HG02870 (cell line): ENCODE results near the gene KLHDC2.
"Not testable (repeated sequence)": the region's sequence is repeated elsewhere in the genome, so short reads cannot be mapped to it uniquely, and the experiment has no call there.

Experiments used
- ATAC-seq: cut with Tn5 transposase; IDR thresholded peaks from one replicate; pipeline ENCODE4 v1.9.1; 2021; ENCODE audit warnings: mild to moderate bottlenecking, moderate library complexity; ENCODE audit not compliant: unreplicated experiment

The KLHDC2 gene, protein sequence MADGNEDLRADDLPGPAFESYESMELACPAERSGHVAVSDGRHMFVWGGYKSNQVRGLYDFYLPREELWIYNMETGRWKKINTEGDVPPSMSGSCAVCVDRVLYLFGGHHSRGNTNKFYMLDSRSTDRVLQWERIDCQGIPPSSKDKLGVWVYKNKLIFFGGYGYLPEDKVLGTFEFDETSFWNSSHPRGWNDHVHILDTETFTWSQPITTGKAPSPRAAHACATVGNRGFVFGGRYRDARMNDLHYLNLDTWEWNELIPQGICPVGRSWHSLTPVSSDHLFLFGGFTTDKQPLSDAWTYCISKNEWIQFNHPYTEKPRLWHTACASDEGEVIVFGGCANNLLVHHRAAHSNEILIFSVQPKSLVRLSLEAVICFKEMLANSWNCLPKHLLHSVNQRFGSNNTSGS

DNA sequence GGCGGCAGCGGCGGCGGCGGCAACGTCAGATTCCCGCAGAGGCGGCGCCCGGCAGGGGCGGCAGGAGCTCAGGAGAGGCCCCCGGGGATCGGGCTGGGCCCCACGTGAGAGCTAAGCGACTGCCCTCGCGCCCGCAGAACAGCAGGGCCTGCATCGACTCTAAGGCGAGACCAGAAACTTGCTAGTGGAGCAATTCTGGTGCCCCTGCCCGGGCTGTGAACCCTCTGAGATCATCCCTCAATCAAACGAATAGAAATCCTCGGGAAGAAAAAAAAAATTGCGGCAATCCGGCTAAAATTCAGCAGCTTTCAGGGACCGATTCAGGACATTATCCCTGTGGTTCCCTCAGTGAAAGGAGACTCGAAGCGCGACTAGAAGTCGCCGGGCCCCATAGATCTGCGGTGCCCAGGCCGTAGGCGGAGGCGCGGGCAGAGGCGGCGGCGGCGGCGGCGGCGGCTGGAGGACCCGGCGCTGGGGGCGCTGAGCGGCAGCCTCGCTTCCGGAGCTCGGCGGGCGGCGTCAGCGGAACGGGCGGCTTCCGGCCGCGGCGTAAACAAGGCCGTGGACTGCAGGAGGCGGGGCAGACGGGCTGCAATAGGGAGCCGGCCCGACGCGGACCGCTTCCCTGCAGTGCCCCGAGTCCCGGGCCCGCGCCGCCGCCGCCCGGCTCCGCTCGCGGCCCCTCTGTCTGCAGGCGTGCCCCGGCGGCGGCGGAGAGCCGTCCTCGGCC lies at the start of gene KLHDC2:
Gene KLHDC2 (plus strand): TSS at position 583 of the 730 bp plus-strand sequence. CDS start 316 bp downstream, outside the sequence.
- peak; percentile 89 for ATAC-seq

DNA sequence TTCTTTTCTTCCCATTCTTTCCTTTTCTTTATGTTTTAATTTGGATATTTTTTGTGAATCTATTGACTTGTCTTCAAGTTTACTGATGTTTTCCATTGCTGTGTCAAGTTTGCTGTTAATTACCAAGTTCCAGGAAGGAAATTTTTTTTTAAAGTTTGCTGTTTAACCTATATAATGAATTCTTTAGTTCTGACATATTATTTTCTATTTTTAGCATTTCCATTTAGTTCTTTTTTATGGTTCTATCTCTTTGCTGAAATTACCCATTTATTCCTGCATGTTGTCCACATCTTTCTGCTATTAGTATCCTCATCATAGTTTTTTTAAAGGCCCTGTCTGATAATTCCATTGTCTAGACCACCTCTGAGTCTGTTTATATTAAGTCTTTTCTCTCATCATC lies 47.2 kb upstream of the KLHDC2 start:
- ATAC-seq, result no peak

DNA sequence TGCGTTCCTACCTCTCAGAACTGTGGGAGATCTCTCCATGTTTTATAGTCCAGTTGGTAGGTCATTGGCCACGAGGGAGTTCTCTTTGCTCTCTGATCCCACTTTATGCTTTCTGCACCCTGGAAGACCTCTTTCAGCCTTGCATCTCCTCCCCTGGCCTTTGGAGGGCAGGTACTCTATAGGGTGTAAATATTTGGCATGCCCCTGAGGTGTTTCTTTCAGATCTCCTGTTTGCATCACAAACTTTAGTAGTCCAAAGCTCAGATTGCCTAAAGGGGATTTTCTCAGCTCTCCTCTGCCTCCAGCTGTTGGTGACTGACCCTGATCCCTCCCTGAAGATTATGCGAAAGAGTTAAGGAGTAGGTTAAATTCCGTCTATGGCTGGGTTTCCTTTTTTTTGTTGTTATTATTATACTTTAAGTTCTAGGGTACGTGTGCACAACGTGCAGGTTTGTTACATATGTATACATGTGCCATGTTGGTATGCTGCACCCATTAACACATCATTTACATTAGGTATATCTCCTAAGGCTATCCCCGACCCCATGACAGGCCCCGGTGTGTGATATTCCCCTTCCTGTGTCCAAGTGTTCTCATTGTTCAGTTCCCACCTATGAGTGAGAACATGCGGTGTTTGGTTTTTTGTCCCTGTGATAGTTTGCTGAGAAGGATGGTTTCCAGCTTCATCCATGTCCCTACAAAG lies 46.1 kb upstream of the KLHDC2 start:
- not testable (repeated sequence) for ATAC-seq

DNA sequence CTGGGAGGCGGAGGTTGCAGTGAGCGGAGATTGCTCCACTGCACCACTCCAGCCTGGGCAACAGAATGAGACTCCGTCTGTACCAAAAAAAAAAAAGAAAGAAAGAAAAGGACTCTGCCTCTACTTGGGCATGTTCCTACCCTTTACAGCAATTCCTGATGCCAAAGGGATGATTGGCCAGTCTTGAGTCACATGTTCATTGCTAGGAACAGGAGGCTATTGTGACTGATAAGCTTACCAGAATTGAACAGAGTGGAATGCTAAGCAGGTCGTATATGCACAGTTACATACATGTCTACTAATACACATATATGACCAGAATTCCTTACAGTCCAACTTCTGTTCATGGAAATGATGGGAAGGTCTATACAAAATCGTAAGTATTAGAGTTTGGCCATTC lies 40.8 kb upstream of the KLHDC2 start:
- ATAC-seq, result no peak

DNA sequence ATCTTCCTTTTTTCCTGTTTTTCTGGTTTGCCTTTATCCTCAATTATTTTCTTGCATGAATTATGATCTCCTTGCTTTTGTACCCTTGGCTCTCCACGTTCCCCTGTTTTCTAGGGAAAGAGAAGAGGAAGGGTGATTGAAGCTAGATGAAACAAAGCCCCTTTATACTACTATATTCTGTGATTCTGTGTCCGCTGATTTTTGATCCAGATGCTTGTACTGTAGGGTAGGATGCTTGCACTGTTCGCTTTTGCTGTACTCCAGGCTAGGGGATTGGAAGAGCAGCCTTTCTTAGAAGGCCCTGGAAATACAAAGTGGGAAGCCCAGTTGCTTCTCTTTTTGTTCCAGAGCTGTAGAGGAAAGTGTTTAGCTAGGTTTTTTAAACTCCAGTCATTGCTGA lies 35.1 kb upstream of the KLHDC2 start:
- ATAC-seq, result no peak

DNA sequence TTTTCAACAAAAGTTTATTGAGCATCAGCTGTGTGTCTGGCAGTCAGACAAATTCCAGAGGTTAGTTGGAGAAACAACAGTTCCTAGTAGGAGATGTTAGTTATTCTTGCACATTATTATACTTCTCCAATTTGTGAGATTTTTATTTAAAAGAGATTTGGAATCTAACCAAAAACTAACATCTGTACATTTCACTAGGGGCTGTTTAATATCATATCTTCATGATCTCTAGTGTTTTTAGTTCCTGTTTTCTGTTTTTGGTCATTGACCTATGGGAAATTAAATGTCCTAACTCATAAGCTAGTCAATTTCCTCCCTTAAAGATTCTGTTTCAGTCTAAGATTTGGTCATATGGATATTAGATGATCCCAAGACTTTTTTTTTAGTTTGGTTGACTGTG lies 34.1 kb upstream of the KLHDC2 start:
- no peak for ATAC-seq

DNA sequence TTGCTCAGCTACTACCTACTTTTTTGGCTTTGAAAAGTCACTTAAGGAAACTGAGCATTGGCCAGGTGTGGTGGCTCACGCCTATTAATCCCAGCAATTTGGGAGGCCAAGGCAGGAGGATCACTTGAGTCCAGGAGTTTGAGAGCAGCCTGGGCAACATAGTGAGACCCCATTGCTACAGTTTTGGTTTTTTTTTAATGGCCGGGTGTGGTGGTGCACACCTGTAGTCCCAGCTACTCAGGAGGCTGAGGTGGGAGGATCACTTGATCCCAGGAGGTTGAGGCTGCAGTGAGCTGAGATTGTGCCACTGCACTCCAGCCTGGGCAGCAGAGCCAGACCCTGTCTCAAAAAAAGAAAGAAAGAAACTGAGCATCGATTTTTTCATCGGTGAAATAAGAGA lies 32.3 kb upstream of the KLHDC2 start:
- ATAC-seq, result not testable (repeated sequence)

DNA sequence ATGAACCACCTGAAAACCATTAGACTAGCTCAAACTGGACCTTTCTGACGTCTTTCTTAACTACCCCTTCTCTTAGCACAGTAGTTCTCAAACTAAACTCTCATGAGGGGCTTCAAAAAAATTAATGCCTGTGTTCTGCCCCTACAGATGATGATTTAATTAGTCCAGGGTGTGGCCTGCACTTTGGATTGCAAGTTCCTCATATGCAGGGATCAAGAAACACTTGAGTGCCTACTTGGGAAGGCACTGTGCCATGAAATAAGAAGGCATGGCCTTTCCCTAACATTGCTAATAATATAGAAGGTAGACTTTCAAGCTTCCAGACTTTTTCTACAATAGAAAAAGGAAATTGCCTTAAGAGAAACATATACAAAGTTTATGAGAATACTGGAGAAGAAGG lies 22.8 kb upstream of the KLHDC2 start:
- ATAC-seq, result no peak

DNA sequence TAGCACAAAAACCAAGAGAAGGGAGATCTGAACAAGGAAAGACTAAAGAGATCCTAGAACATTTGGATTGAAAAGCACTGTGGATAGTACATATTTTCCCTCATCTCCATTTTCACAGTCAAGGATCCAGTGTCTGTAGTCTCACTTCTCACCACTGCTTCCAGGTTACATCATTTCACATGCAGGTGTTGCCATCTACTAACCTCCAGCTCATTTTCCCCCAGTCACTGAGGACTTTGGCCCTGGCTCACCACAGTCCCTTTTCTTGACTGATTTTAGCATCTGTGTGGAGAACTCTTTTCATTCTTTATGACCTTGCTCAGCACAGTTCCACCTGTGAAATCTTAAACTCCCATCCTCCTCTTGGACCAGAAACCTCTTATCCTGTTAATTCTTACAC lies 21.5 kb upstream of the KLHDC2 start:
- not testable (repeated sequence) for ATAC-seq

DNA sequence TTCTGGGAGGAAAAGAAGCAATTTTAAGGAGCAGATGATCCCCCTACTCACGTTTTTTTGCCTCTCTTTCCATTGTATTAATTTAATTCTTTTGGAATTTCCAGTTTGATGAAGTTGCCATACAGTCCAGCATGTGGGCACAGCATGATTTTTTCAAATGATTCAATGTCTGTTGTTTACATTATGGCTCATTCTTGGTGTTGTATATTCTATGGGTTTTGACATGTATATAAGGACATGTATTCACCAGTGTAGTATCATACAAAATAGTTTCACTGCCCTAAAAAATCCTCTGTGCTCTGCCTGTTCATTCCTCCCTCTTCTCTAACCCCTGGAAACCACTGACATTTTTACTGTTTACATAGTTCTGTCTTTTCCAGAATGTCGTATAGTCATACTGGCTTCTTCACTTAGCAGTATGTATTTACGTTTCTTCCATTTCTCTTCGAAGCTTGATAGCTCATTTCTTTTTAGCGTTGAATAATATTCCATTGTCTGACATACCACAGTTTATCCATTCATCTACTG lies 13.3 kb upstream of the KLHDC2 start:
- ATAC-seq, result no peak

DNA sequence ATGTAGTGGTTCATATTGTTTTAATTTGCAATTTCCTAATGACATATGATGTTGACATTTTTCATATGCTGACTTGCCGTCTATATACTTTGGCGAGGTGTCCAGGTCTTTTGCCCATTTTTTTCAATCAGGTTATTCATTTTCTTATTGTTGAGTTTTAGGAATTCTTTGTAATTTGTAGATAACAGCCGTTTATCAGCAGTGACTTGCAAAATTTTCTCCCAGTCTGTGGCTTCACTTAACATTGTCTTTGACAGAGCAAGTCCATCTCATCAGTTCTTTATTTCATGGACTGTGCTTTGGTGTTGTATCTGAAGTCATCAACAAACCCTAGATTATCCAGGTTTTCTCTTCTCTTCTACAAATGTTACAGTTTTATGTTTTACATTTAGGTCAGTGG lies 12.6 kb upstream of the KLHDC2 start:
- ATAC-seq, result no peak

DNA sequence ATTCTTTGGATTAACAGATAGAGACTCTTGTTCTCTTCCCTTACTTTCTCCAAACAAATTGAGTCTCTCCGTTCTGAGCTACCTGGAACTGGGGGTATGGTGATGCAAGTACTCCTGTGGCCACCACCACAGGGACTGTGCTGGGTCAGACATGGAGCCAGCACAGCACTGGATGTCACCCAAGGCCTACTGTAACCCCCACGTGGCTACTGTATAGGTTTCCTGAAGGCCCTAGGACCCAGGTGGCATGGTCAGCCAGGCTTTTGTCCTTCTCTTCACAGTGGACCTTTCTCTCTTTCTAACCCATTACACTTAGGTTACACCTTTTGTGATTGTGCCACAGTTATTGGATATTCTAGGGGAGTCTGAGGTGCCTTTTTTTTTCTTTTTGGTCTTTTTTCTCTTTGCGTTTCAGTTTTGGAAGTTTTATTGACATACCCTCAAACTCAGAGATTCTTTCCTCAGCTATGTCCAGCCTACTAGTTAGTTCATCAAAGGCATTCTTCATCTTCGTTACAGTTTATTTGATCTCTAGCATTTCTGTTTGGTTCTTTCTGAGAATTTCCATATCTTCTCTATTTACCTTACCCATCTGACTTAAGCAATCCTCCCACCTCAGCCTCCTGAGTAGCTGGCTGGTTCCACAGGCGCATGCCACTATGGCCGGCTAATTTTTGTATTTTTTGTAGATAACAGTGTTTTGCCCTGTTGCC lies 6.0 kb upstream of the KLHDC2 start:
- ATAC-seq, result no peak

DNA sequence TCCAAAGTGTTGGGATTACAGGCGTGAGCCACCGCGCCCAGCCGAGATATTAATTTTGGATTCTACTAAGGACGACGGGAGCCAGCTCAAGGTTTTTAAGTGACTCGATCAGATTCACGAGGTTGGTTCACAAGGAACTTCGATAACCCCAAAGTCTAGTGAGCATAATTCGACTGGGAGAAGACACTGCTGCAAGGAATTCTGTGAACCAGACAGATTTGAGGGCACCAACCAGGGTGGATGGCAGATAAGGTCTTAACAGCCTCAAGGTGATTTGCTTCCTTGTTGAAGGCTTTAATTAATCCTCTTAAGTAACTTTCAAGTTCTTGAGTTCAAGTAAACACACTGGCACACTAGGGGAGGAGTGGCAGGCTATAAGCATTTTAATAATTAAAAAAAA lies 1.1 kb upstream of the KLHDC2 start:
- no peak for ATAC-seq

DNA sequence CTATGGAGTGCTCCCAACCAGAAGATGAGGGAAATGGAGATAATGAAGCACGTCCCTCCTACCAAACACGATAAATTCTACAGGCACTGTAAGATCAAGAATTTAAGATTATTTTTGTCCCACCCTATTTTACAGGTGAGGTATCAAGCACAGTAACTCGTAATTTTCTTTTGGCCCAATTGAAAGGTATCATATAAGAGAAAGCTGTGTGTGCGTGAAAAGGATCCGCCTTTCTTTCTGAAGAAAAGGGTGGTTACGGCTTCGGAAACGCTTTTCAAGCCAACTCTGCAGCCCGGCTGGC lies 733 bp upstream of the KLHDC2 start:
- ATAC-seq, result no peak

DNA sequence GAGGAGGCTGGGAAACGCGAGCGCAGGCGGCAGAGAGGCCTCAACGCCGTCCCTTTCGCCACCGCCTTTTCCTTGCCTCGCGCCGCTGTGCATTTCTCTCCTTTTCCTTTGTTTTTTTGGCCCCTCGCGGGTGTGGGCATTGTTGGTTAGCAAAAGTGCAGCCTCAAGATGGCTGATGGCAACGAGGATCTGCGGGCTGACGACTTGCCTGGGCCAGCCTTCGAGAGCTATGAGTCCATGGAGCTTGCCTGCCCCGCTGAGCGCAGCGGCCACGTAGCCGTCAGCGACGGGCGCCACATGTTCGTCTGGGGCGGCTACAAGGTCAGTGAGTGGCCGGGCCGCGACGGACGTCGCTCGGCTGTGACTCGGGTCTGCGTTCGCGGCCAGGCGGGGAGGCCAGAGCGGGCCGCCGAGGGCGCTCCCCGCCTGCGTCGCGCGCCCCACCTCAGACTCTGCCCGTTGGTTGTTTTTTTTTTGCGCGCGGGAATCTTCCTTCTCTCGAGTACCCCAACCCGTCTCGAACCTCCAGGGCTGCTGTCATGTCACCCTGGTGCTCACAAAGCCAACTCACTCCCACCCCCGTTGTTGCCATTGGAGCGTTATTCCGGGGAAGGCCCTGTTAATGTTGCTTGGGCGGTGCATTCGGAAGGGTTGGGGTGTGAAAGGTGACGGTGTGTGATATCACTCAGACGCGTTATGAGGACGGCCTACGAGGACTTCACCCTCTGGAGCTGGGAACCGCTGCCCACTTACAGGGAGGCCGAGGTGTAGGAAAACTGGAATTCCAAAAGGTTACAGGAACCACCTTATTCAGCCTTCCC lies 558 bp downstream of the KLHDC2 start:
- ATAC-seq, result peak; percentile 31

DNA sequence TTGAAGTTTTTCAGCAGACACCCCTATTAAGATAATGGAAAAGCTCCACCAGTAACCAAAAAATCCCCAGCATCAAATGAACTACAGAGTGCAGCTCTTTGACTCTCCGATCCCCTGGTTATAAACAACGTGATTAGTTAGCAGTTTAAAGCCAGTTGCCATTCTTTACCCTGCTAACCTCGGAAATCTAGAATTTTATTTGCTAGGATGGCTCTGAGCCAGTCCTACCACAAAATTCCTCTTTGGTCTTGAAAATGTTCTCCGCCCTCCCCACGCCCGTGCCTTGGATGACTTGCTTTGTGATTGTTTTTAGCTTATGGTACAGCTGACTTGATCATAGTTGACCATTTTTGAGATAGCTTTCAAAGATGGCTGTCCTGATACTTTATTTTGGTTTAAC lies 1.2 kb downstream of the KLHDC2 start:
- no peak for ATAC-seq

DNA sequence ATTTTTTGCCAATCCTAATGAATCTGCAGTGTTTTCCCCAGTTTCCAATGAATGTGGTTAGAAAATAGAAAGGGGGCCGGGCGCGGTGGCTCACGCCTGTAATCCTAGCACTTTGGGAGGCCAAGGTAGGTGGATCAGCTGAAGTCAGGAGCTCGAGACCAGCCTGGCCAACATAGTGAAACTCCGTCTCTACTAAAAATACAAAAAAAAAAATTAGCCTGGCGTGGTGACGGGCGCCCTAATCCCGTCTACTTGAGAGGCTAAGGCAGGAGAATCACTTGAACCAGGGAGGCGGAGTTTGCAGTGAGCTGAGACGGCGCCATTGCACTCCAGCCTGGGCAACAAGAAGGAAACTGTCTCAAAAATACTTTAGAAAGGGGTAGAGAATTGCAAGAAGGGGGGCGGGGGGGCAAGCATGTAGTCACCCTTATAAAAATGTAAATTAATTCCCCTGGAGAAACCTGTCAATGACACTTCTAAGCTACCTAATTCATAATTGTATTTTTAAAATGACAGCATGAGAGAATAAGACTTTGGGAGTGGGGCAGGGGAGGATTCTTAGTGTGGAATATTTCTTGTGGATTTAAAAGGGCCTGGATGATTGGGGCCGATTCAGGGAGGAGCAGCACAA lies 1.7 kb downstream of the KLHDC2 start:
- no peak for ATAC-seq

DNA sequence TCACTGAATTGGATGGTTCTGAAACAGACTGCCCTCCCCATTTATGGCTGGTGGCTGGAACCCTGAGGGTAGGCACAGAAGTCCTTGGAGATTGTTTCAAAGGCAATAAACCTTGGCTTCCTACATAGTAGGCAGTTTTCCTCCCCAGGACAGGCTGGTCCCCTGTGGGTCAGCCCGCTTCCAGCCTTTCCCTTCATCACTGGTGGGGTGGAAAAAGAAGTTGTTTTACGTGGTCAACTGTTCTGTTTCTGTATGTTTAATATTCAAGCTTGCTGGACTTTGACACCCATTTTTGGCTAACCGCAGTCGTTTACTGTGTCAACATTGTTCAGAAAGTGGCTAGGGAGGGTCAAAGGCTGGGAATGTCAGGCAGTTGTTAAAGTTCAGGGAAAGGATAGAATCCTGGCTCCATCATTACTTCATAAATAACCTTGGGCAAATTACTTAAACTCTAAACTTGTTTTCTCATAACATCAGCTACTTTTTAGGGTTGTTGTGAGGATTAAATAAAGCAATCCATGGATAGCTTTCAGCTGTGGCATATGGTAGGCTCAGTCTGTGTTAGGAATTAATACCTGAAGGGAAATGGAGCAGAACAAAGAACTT lies 2.4 kb downstream of the KLHDC2 start:
- ATAC-seq, result no peak

DNA sequence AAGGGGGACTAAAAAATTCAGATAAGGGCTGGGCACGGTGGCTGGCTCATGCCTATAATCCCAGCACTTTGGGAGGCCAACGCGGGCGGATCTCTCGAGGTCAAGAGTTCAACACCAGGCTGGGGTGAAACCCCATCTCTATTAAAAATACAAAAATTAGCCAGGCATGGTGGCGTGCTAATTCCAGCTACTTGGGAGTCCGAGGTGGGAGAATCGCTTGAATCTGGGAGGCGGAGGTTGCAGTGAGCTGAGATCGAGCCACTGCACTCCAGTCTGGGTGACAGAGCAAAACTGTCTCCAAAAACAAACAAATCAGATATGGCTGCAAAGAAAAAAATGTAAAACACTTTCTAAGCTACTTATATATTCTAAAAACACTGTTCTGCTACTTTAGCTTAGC lies 3.7 kb downstream of the KLHDC2 start:
- not testable (repeated sequence) for ATAC-seq
